Measurements from ENCODE around the gene DCAF8.
A peak's percentile ranks its signal among the peaks of the same experiment; 100 is the strongest.

The DCAF8 gene

GRCh38 chr1:160207771-160208556 lies 54.4 kb downstream of the DCAF8 start:
- TF ChIP-seq ZFX (IDR thresholded peaks at IDR 0.05) (no peak), CTCF (conservative IDR thresholded peaks at IDR 0.05) (no peak)
- no peak overlapping the region for H3K27ac ChIP-seq

- H3K27ac ChIP-seq: no peak overlapping the region
Measured at GRCh38 chr1:160207118-160207650, 55.2 kb downstream of the DCAF8 start.

GRCh38 chr1:160206421-160207117 lies 55.8 kb downstream of the DCAF8 start:
- peak overlapping the region; percentile 87 for H3K27ac ChIP-seq
- TF ChIP-seq CTCF (conservative IDR thresholded peaks at IDR 0.05) (no peak), ZFX (IDR thresholded peaks at IDR 0.05) (no peak)

More at GRCh38 chr1:160207118-160207650, 55.2 kb downstream of the DCAF8 start:
- no peak for TF ChIP-seq ZFX (IDR thresholded peaks at IDR 0.05)
- TF ChIP-seq CTCF (conservative IDR thresholded peaks at IDR 0.05): no peak

- no peak for TF ChIP-seq ZFX (IDR thresholded peaks at IDR 0.05)
- TF ChIP-seq CTCF (conservative IDR thresholded peaks at IDR 0.05): no peak
- H3K27ac ChIP-seq: peak overlapping the region; percentile 87
Measured at GRCh38 chr1:160206036-160206389, 56.3 kb downstream of the DCAF8 start.

DNA sequence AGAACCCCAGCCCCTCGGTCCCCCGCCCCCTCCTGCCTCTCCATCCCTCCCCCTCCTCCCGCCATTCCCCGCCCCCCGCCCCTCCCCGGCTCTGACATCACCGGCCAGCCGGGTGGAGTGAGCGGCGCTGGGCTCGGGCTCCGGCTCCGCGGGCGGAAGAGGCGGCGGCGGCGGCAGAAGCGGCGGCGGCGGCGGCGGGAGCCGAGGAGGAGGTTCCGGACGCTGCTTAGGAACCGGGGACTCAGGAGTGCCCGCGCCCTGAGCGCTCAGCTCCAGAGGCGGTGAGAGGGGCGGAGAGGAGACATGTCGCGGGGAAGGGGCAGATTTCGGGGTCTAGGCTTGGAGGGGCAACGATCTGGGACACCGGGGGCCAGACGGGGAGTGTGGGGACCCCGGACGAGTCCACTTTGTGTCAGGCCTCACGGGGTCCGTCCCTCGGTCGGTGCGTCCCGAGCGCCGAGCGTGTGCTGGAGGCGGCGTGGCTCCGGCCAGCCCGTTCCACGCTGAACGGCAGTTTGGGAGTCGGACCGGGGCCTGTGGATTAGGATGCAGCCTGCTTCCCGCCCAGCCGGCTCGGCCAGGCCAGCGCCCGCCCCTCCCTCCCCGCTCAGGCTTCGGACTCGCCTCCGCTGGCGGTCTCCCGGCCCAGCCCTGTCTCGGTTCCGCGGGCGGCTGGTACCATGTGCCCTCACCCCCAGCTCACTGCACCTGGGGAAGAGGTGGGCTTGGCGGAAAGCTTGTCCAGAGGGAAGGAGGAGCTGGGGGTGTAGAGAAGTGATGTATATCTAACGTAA lies 56.9 kb downstream of the DCAF8 start, which contains the start of gene PEA15:
PEA15 (plus strand) TSS at position 143 of the 794 bp plus-strand sequence. CDS start 6,161 bp downstream, outside the sequence.
- H3K27ac ChIP-seq: peak within 1 kb of the TSS; percentile 87
- TF ChIP-seq ZFX (IDR thresholded peaks at IDR 0.05): peak; percentile 91
- no peak for TF ChIP-seq CTCF (conservative IDR thresholded peaks at IDR 0.05)

GRCh38 chr1:160204526-160205241 lies 57.7 kb downstream of the DCAF8 start:
- H3K27ac ChIP-seq: peak overlapping the region; percentile 87
- no peak for TF ChIP-seq ZFX (IDR thresholded peaks at IDR 0.05)
- TF ChIP-seq CTCF (conservative IDR thresholded peaks at IDR 0.05): no peak

Data from C4-2B (cell line).